GM19351 (cell line): ENCODE measurements around the gene TSEN54.
"Not testable (repeated sequence)": the region's sequence is repeated elsewhere in the genome, so short reads cannot be mapped to it uniquely, and the experiment has no call there.

ENCODE experiments used
- ATAC-seq: cut with Tn5 transposase; IDR thresholded peaks from one replicate; pipeline ENCODE4 v1.9.1; 2021; ENCODE audit warnings: mild to moderate bottlenecking, moderate library complexity; ENCODE audit not compliant: unreplicated experiment

The TSEN54 gene

DNA sequence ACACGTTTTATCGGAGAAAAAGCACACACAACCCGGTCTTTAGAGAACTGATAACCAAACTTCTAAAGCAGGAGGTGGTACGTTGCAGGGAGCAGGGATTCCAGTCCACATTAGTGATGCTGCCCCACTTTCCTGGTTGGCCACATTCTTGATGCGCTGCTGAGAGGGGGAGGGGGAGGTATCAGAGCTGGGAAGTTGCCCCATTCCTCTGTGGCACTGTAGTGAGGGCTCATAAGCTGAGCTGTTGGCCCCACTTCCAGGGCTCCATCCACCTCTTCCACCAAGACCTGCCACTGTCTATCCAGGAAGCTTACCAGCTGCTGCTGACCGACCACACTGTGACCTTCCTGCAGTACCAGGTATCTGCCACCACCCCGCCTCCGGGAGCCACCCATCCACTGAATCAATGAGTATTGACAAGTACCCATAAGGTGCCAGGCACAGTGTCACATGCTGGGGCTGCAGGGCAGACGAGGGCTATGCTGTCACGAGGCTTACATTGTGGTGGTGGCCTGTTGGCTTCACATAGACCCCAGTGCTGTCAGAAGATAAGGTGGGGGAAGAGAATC, 1.1 kb downstream of the TSEN54 start:
- ATAC-seq: no peak

DNA sequence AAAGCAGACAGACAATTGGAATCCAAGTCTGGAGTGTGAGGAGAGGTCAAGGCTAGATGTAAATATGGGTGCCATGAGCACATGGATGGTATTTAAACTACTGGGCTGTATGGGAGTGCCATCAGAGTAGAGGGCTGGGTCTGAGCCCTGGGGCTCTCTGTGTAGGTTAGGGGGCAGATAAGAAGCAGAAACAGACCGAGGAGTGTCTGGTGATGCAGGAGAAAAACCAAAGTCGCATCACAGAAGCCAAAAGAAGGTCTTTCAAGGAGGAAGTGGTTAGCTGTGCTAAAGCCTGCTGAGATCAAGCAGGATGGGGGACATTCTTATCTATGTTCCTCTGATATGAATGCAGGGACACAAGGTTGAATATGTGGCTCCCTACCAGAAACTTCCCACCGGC, 1.9 kb downstream of the TSEN54 start:
- ATAC-seq: no peak

DNA sequence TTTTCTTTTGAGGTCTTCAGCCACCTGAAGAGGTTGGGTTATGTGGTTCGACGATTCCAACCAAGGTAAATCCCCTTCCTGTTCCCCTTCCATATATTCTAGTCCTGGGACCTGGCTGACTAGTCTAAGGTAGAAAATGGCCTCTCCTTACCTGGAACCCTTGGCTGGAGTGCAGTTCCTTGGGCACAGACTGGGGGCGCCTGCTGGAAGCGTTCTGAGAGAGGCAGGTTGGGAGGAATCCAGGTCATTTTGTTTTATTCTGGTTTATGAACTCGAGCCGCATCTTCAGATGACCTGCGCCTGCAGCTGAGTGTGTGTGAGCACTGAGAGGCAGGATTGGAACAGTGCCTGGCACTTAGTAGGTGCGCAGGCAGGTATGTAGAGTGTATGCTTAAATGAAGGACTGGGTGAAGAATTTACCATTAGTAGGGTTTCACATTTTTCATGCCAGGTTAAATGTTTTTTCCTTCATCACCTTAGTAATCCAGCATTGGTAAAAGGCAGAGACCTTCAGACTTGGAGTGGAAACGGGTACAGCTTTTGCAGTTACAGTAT, 2.7 kb downstream of the TSEN54 start:
- no peak for ATAC-seq

DNA sequence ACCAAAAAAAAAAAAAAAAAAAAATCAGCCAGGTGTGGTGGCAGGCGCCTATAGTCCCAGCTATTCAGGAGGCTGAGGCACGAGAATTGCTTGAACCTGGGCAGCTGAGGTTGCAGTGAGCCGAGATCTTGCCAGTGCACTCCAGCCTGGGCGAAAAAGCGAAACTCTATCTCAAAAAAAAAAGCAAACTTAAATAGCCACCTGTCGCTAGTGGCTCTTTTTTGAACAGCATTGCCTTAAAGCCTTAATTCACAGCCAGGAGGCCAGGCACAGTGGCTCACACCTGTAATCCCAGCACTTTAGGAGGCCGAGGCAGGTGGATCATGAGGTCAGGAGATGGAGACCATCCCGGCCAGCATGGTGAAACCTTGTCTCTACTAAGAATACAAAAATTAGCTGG, 4.1 kb downstream of the TSEN54 start:
- not testable (repeated sequence) for ATAC-seq

DNA sequence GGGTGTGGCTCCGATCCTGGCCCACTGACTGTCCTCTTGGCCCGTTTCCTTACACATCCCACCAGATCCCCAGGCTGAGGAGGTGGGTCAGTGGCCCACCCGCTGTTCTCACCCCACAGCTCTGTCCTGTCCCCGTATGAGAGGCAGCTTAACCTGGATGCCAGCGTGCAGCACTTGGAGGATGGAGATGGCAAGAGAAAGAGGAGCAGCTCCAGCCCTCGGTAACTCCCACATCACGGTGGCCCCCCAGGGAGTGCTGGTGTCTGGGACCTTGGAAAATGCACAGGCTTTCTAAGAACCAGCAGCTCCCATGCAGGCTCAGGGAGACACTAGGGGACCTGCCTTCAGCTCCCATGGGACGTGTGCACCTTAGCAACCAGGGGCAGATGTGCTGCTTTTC, 5.0 kb downstream of the TSEN54 start:
- ATAC-seq: no peak

DNA sequence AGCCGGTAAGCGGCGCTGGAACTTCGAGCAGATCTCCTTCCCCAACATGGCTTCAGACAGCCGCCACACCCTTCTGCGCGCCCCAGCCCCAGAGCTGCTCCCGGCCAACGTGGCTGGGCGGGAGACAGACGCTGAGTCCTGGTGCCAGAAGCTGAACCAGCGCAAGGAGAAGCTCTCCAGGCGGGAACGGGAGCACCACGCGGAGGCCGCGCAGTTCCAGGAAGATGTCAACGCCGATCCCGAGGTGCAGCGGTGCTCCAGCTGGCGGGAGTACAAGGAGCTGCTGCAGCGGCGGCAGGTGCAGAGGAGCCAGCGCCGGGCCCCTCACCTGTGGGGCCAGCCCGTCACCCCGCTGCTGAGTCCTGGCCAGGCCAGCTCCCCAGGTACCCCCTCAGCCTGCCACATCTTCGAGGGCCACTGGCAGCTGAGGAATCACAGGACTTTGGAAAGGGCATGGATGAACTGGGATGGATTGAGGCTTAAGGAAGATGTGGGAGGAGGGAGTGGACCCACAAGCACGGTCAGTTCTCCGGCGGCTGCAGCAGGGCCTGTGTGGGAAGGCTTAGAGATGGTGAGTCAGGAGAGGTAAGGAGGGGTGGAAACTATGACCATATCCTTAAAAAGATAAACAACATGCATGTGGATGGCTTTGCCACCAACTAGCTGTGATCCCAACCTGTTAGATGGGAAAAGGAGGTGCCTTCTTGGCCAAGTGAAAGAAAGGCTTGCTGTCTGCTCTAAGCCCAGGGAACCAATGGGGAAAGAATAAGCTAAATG, 5.8 kb downstream of the TSEN54 start:
- no peak for ATAC-seq

DNA sequence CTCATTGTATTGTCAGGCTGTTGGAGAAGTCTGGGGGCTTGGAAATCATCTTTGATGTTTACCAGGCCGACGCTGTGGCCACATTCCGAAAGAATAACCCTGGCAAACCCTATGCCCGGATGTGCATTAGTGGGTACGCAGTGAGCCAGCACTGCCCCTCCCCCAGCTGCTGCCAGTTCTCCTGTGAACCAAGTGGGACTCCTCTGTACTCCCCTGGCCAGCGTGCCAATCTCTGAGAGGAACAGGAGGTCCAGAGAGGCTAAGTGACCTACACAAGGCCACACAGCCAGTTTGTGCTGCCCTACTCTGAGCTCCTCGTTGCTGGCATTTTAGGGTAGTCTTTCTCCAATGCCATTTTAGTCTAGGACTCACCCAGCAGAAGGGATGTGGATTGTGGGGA, 7.3 kb downstream of the TSEN54 start:
- no peak for ATAC-seq

DNA sequence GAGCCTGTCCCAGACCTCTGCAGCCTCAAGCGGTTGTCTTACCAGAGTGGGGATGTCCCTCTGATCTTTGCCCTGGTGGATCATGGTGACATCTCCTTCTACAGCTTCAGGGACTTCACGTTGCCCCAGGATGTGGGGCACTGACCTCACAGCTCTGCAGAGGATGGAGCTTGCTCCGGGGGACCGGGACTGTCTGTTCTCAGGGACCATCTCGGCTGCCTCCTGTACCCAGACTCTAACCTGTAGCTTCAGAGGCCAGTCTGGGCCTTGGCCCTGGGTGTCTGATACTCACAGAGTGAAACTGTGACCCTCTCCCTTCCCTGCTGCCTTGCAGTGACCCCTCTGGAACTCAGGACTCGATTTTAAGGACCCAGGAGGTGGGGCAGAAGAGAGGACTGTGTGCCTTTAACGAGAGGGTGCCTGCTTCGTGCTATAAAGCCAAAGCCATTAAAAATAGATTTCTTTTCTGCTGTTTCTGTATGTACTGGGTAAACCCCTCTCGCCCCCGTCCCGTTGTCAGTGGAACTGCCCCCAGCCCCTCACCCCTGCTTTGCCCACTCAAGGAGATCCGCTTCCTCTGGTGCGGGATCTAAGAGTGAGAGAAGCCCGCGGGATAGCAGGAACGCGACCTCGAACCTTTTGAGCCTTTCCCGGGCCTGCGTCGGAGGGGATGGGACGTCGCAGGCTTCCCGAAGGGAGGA, 8.1 kb downstream of the TSEN54 start:
- ATAC-seq: no peak

DNA sequence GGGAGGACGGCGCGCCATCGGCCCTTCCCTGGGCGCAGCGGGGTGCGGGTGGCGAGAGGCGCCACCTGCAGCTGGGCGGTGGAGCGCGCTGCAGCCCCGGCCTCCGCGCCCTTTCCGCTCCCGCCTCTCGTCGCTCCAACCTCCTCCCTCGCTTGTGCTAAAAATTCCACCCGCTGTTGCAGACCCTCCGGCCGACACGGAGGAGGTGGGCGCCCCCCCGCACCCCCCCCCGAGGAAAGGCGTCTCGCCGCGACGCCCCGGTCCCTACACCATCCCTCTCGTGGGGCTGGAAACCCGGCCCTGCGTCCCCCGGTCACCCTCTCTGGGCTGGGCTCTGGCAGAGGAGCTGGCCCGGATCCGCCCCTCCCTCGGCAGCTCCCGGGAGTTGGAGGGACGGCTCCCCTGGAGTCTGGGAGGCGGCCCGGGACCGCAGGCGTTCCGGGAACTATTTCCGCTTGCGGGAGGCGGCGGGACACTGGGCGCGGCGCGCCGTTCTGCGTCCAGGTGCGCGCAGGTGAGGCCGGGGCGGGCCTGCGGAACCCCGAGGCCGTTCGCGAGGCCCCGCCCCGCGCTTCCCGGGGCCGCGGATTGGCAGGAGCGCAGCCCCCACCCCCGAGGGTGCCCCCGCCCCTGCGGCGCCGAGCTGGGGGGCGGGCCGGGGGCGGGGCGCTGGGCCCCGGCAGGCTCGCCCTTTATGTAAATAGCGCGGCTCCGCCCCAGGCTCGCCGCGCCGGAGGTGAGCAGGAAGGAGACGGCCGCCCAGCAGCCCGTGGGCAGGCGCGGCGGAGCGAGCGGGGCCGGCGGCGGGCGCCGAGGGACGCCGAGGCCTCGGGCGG, 8.9 kb downstream of the TSEN54 start, which contains the start of gene LLGL2:
TSS of gene LLGL2 (plus strand) at position 728 of the 836 bp plus-strand sequence. CDS start 17,730 bp downstream, outside the sequence.
- ATAC-seq: peak; percentile 78

DNA sequence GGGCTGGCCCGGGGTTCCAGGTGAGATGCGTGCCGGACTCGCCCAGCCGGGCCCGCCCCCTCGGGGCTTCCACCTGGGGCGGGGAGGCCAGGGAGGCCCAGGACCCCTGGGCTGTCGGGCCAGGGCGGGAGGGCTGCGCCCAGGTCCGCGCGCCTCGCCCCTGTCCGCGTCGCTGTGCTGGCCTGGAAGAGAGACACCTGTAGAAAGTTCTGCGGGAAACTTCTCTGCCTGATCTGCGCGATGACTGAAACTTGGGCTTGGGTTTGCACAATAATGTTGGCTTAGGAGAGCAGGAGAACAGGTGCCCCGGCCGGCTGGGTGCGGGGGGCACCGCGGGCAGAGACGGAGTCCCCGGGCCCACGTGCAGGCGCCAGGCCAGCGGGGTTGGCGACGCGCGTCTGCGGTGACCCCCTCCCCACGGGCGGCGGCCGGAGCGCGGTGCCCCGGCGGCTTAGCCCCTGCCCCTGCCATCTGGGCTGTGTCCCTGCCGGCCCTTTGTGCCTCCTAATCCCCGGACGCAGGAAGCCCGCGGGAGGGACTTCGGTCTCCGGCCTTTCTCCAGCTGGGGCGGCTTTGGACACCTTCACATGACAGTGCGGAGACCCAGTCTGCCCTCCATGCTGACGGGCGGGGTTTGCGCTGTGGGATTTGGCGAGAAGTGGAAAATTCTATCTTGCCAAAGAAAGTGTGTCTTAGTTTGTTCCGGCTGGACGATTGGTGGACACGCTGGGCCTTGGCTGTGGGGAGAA, 9.7 kb downstream of the TSEN54 start:
- ATAC-seq: no peak

DNA sequence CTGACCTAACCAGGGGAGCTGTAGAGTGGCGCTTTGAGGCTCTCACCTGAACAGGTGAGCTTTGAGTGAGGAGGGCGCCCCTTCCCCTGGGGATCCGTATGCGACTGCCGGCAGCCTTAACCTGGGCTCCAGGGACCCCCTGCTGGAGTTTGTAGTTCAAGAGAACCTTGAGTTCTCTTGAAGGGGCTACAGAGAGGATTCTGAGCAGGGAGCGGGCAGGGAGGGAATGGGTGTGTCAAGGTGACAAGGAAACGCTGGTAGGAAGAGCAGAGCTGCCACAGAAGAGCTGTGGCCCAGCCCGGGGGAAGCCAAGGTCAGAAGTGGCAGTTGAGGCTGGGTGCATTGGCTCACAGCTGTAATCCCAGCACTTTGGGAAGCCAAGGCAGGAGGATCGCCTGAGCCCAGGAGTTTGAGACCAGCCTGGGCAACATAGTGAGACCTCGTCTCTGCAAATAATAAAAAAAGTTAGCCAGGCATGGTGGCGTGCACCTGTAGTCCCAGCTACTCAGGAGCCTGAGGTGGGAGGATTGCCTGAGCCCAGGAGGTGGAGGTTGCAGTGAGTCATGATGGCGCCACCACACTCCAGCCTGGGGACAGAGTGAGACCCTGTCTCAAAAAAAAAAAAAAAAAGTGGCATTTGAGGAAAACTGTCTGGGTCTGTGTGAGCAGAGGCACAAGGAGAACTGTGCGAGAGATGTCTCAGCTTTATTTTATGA, 10.4 kb downstream of the TSEN54 start:
- ATAC-seq: no peak

DNA sequence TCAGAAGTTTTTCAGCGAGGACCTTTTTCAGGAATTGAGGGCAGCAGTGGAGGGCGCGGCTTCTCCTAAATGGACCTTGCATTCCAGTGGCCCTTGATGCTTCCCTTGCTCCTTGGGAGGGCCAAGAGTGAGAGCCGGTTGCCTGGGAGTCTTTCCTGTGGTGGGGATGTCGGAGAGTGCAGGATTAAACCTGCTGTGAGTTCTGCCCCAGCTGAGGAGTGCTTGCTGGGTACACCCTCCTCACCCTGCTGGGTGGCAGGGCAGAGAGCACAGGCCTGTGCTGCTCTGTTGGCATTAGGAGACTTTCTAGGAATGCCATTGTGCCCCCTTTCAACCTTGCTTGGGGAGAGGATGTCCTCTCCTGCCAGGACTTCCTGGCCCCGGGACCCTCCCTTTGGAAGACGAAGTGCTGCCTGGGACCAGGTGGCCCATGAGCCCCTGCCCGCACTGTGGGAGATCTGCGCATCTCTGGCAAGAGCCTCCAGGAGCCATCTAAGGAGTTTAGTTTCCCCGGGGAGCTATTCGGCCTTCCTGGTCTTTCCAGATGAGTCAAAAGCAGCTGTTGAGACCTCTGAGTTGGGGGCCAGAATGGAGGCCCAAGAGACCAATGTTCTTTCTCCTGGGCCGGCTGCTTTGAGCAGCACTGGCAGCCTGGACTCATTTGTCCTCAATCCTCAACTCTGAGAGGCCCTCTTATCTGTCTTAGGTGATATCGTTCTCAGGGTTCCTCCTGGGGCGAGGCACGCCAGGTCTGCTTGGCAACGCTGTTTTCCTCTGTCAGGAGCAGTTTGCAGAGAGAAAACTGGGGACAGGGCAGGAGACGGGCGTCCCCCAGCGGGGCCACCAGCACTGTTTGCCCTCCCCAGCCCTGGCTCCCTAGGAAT, 14.8 kb downstream of the TSEN54 start:
- ATAC-seq: no peak

DNA sequence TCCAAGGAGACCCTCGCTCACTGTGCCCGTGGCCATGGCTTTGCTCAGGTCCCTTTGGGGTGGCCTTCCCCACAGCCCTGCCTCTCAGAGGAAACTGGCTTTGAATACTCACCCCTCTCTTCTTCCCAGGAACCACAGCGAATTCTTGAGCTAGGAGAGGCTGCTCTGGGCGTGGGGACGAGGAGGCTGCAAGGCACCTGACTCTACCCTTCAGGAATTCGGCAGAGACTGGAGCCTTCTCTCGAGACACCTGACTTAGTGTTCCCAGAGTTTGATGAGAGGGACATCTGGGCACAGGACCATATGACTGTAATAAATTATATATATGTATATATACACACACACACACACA, 15.4 kb downstream of the TSEN54 start:
- no peak for ATAC-seq

DNA sequence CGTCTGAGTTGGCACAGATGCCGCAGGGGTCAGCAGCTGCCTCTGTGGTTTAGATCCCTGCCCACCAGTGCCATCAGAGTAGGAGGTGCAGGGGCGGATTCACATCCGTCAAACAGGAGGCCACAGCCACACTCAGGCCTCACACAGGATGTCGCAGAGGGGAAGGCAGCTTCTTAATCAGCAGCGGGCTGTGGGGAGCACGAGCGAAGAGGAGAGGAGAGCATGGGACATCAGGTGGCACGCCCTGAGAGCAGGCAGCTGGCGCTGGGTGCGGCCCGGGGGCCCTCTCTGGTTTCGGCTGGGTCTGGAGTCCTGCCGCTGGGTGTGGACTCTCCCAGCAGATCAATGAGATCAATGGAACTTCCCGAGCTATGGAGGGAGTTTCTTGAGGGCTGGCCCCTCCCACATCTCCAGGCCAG, 18.8 kb downstream of the TSEN54 start:
- no peak for ATAC-seq

DNA sequence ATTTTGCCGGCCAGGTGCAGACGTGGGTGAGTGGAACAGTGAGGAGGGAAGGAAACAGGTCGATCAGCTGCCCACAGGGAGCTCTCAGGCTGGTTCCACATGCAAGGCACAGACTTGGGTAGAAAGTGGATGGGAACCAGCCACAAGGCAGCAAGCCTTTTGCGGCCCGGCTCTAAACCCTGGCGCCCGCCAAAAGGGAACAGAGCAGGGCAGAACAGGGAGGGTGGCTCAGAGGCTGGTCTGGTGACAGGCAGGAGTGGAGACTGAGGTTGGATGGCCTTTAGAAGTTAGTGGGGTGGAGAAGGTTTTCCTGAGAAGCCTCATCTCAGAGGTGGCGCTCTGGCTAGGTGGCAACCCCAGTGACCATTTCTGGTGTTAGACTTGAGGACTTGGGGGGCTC, 19.5 kb downstream of the TSEN54 start:
- no peak for ATAC-seq

DNA sequence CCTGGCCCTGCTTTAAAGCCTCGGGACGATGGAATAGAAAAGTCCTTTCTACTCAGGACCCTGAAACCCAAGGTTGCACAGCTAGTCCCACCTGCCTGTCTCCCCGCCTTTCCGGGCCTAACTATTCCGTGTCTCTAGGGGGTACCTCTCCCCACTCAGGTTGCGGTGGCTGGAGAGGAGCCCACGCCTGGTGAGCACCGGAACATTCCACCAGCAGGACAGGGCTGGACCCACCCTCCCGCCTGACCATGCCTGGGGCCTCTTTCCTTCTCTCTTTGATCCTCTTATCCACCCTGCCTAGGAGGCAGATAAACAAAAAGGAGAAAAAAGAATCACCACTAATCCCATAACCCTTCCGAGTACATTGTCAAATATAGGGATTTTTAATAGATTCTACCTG, 20.0 kb downstream of the TSEN54 start:
- ATAC-seq: no peak

DNA sequence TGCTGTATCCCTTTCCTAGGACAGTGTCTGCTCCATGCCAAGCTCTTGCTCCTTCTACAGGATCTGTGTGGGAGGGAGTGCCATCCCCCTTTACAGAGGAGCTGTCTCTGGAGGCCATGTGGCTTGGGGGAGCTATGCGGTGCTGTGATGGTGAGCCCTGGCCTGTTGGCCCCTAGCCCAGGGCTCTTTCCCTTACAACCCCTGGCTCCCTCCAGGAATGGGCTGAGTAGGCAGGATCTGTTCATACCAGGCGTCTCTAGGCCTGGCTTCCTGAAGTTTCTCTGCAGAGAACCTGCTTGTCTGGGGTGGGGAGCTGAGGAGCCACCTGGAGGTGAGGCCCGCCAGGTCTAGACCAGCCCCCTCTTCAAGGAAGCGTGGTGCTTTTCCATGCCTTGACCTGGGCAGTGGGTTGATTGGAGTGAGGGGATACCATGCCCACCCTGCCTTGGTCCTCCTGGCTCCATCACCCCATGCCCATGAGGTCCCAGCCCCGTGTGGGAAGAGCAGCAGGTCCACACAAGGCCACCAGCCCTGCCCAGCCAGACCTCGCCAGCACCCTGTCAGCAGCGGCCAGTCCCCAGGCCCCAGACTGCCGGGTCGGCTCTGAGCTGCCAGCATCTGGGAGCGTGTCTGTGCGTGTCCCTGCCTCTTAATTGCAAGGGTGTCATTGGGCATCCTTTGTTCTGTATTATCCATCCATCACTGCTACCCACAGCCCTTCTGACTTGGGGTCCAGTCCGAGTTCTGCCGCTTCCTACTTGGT, 23.8 kb downstream of the TSEN54 start:
- no peak for ATAC-seq
